AG04450 (cell line): ENCODE measurements around the gene DNPEP. TPM values are rescaled to one million over a fixed set of nuclear protein-coding genes. Genes with fewer than 3 reads are reported as not detected.

Source experiments
- CTCF ChIA-PET: fragments of 300-600, 350-600 bp; formaldehyde crosslinking; extraction: SDS; loops from one replicate; lab custom pipeline; 2022; ENCODE audit warnings: antibody characterized with exemption, inconsistent platforms; lab: Charles Lee
- POLR2A ChIA-PET: fragments of 350-600 bp; formaldehyde crosslinking; extraction: SDS; loops from one replicate; lab custom pipeline; 2021; ENCODE audit warnings: antibody characterized with exemption, inconsistent platforms; lab: Yijun Ruan, JAX
- DNase-seq: peaks from one replicate; pipeline ENCODE4 v3.0.0-alpha.2; 2011; ENCODE audit warnings: low read depth, low spot score
- H3K27ac ChIP-seq: one replicate; pipeline ENCODE4 v1.5.1; 2012; ENCODE audit warnings: low read depth, low read length, control low read depth
- H3K27me3 ChIP-seq: one replicate; pipeline ENCODE4 v1.6.0; 2012; ENCODE audit warnings: low read length; ENCODE audit not compliant: control insufficient read depth, insufficient read depth
- H3K4me3 ChIP-seq: 2 replicates; pipeline ENCODE4 v1.5.1; 2011; ENCODE audit warnings: mild to moderate bottlenecking, low read depth, low read length, control low read depth
- H3K9me3 ChIP-seq: 2 replicates; pipeline ENCODE4 v1.5.1; 2012; ENCODE audit warnings: low read length; ENCODE audit not compliant: control insufficient read depth, insufficient read depth
- polyA plus RNA-seq: library from polyadenylated mRNA; depleted of rRNA; stranded (reverse); fragments of >200 nt; gene quantifications from 2 replicates; pipeline ENCODE4 v1.2.3, GENCODE V29; 2011
- TF ChIP-seq, protein P1 (sequence below): IDR thresholded peaks from 2 replicates; pipeline ENCODE4 v1.5.1; 2011; ENCODE audit warnings: low read depth, low read length, control low read depth, inconsistent platforms

DNPEP gene
- polyA plus RNA-seq, 1 experiment, result 41.5 TPM

DNA sequence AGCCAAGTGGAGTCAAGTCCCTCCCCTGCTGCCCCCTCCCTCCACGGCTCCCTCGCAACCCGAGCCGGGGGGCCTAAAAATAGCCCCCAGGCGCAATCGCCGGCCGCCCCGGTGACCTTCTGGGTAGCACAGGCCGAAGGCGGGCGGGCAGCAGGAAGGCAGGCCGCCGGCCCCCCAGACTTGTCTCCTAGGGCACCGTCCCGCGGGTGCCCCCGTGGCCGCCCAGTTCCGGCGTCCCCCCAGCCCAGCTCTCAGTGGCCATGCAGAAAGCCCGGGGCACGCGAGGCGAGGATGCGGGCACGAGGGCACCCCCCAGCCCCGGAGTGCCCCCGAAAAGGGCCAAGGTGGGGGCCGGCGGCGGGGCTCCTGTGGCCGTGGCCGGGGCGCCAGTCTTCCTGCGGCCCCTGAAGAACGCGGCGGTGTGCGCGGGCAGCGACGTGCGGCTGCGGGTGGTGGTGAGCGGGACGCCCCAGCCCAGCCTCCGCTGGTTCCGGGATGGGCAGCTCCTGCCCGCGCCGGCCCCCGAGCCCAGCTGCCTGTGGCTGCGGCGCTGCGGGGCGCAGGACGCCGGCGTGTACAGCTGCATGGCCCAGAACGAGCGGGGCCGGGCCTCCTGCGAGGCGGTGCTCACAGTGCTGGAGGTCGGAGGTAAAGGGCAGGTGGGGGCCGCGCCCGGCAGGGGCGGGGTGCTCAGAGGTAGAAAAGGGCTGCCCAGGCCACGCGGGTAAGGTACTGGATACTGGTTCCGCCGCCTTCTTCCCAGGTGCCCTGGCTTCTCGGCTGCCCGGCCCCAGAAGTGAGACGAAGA lies 47.2 kb upstream of the DNPEP start, which contains the start of gene SPEG:
Gene SPEG, plus strand, starts transcription at position 126 of the 808 bp plus-strand sequence. Its CDS starts 135 bp downstream, at position 261.
- no peak for DNase-seq
- H3K9me3 ChIP-seq, result no peaks in the 10 kb centered on the region; the same call in 1 of the 2 replicates
- TF ChIP-seq, protein P1, sequence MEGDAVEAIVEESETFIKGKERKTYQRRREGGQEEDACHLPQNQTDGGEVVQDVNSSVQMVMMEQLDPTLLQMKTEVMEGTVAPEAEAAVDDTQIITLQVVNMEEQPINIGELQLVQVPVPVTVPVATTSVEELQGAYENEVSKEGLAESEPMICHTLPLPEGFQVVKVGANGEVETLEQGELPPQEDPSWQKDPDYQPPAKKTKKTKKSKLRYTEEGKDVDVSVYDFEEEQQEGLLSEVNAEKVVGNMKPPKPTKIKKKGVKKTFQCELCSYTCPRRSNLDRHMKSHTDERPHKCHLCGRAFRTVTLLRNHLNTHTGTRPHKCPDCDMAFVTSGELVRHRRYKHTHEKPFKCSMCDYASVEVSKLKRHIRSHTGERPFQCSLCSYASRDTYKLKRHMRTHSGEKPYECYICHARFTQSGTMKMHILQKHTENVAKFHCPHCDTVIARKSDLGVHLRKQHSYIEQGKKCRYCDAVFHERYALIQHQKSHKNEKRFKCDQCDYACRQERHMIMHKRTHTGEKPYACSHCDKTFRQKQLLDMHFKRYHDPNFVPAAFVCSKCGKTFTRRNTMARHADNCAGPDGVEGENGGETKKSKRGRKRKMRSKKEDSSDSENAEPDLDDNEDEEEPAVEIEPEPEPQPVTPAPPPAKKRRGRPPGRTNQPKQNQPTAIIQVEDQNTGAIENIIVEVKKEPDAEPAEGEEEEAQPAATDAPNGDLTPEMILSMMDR, result no peak
- POLR2A ChIA-PET, result no interaction called here
- H3K27ac ChIP-seq, result peak within 1 kb of the TSS; percentile 11
- no peaks in the 10 kb centered on the region for H3K27me3 ChIP-seq
- H3K4me3 ChIP-seq, result no peak within 1 kb of the TSS
- CTCF ChIA-PET, result interaction anchor here (1.3 to 1.5 kb wide), 2 partner anchors 32 to 47 kb away, joined by 3 to 5 read pairs; no protein-coding TSS in a partner anchor

DNA sequence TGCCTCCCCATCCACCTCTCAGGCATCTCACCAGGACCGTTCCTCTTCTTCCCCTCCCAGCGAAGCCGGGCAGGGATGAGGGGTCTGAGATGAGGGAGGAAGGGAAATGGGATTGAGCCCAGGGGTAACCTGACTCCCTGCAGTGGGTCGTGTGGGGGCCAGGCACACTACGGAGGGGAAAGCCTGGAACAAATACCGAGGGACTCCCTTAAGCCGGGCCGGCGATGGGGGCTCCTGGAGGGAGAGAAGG lies 46.7 kb upstream of the DNPEP start:
- CTCF ChIA-PET, result interaction anchor here (1.0 to 1.5 kb wide), 3 partner anchors 8 to 46 kb away, joined by 3 to 5 read pairs (median 4); no protein-coding TSS in a partner anchor
- Histone ChIP-seq H3K4me3 (no peak overlapping the region), H3K27ac (no peak overlapping the region), H3K9me3 (no peaks in the 10 kb centered on the region; the same call in 1 of the 2 replicates), H3K27me3 (no peaks in the 10 kb centered on the region)
- POLR2A ChIA-PET, result no interaction called here
- TF ChIP-seq, protein P1, result no peak
- DNase-seq, result no peak

DNA sequence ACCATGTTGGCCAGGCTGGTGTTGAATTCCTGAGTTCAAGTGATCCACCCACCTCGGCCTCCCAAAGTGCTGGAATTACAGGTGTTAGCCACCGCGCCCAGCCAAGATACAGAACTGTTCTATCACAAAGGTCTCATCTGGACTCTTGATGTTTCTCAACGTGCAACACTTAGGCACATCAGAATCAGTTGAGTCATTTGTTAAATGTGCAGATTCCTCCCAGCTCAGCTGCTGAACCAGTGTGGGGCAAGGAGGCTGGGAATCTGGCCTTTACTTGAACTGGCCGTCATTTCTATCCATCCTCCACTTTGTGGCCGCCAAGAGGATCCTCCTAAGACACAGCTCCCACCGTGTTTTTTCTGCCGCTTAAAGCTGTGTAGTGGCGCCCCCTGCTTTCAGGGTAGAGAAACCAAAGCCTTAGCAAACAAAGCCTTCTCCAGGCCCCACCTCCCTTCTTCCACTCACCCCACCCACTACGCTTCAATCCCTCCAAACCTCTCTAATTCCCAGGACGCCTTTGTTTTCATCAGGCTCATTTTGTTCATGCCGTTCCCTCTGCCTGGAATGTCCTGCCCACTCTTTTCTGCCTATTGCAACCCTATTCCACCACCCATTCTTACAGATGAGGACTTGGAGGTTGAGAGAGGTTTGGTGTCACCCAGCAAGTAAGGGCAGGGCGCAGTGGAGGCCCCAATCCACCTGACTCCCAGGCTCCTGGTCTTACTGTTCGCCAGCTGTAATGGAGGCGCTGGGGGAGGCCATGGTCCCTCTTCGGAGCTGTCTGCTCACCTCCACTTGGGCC lies 46.2 kb upstream of the DNPEP start:
- no peaks in the 10 kb centered on the region; the same call in 1 of the 2 replicates for H3K9me3 ChIP-seq
- POLR2A ChIA-PET, result no interaction called here
- no peaks in the 10 kb centered on the region for H3K27me3 ChIP-seq
- TF ChIP-seq, protein P1, result peak; percentile 57
- CTCF ChIA-PET, result interaction anchor here (0.8 to 1.5 kb wide), 5 partner anchors 8 to 46 kb away, joined by 3 to 5 read pairs (median 3); no protein-coding TSS in a partner anchor
- no peak overlapping the region for H3K4me3 ChIP-seq
- no peak for DNase-seq
- no peak overlapping the region for H3K27ac ChIP-seq

DNA sequence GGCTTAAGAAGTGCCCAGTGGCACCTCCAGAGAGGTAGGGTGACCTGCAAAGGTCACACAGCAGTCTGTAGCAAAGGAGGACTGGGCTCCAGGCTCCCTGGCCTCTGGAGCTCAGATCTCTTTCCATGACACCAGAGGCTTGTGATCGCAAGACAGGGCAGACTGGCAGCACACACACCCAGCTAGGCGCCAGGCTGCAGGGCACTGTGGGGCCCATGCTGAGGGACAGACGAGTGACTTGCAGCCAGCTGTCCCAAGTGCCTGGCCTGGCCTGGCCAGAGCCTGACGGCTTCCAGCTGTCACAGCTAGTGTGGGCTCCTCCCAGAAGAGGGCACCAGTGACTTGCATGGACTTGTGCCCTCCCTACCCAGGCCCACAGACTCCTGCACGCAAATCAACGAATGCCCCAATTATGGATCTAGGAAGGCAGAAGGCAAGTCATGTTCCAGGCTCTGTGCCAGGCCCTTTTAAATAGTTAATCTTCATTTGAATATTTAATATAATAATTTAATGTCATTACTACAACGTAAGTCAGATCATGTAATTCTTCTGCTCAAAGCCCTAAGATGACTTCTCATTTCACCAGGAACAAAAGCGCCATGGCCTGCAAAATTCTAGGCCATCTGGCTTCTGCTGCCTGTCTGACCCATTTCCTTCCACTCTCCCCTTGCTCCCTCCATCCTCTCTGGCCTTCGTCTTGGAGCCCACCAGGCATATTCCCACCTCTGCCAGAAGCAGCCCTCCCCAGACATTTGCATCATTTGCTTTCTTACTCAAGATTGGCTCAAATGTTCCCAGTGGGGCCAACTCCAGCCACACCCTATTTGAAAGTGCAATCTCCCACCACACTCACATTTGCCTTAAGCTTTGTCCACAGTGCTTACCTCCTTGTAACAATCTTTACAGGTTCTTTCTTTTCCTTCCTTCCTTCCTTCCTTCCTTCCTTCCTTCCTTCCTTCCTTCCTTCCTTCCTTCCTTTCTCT lies 43.2 kb upstream of the DNPEP start:
- DNase-seq, result no peak
- TF ChIP-seq, protein P1, result peak; percentile 14; the same call in 1 of the 2 replicates
- Histone ChIP-seq H3K27me3 (no peaks in the 10 kb centered on the region), H3K4me3 (no peak overlapping the region), H3K9me3 (no peaks in the 10 kb centered on the region; the same call in 1 of the 2 replicates), H3K27ac (no peak overlapping the region)
- POLR2A ChIA-PET, result no interaction called here
- CTCF ChIA-PET, result interaction anchor here (1.2 to 2.0 kb wide), 4 partner anchors 28 to 91 kb away, joined by 3 to 9 read pairs (median 4); no protein-coding TSS in a partner anchor
